MM.1S (cell line): ENCODE data around the gene ZNF334.

Source experiments
- DNase-seq: peaks from one replicate; pipeline ENCODE4 v3.0.0-alpha.2; 2015
- H2AFZ ChIP-seq: fragments of 300-600 bp; sonication (generic); 2 replicates; pipeline ENCODE4 v1.6.0; 2016; ENCODE audit warnings: antibody characterized with exemption, low read length
- H3F3A ChIP-seq: fragments of 300-600 bp; sonication (generic); 2 replicates; pipeline ENCODE4 v1.6.1; 2016; ENCODE audit warnings: mild to moderate bottlenecking, antibody characterized with exemption, low read length, moderate library complexity, mixed read lengths; ENCODE audit not compliant: insufficient read depth
- H3K27ac ChIP-seq: fragments of 300-600 bp; sonication (generic); 2 replicates; pipeline ENCODE4 v1.5.1; 2016; ENCODE audit warnings: mild to moderate bottlenecking, low read length
- H3K27me3 ChIP-seq: fragments of 300-600 bp; sonication (generic); replicated peaks from 2 replicates; pipeline ENCODE4 v1.6.0; 2016; ENCODE audit warnings: low read length; ENCODE audit not compliant: insufficient read depth
- H3K36me3 ChIP-seq: fragments of 300-600 bp; sonication (generic); replicated peaks from 2 replicates; pipeline ENCODE4 v1.6.1; 2016; ENCODE audit warnings: mild to moderate bottlenecking, low read length, mixed read lengths; ENCODE audit not compliant: insufficient read depth
- H3K4me1 ChIP-seq: fragments of 300-600 bp; sonication (generic); 2 replicates; pipeline ENCODE4 v1.6.1; 2016; ENCODE audit warnings: low read length, mixed read lengths
- H3K4me2 ChIP-seq: fragments of 300-600 bp; sonication (generic); 2 replicates; pipeline ENCODE4 v1.6.0; 2016; ENCODE audit warnings: low read depth, low read length
- H3K4me3 ChIP-seq: fragments of 300-600 bp; sonication (generic); 2 replicates; pipeline ENCODE4 v1.5.1; 2016; ENCODE audit warnings: low read length, mixed read lengths
- H3K79me2 ChIP-seq: fragments of 300-600 bp; sonication (generic); 2 replicates; pipeline ENCODE4 v1.6.1; 2016; ENCODE audit warnings: mixed run types, low read length, mixed read lengths
- H3K9ac ChIP-seq: fragments of 300-600 bp; sonication (generic); 2 replicates; pipeline ENCODE4 v1.6.1; 2016; ENCODE audit warnings: low read length, mixed read lengths
- H3K9me2 ChIP-seq: fragments of 300-600 bp; sonication (generic); replicated peaks from 2 replicates; pipeline ENCODE4 v1.6.1; 2016; ENCODE audit warnings: mild to moderate bottlenecking, low read length, mixed read lengths; ENCODE audit not compliant: insufficient read depth
- H3K9me3 ChIP-seq: fragments of 300-600 bp; sonication (generic); replicated peaks from 2 replicates; pipeline ENCODE4 v1.6.1; 2016; ENCODE audit warnings: mild to moderate bottlenecking, low read length, mixed read lengths; ENCODE audit not compliant: insufficient read depth
- H4K20me1 ChIP-seq: fragments of 300-600 bp; sonication (generic); 2 replicates; pipeline ENCODE4 v1.6.1; 2016; ENCODE audit warnings: mild to moderate bottlenecking, low read length, moderate library complexity, mixed read lengths; ENCODE audit not compliant: insufficient read depth
- EZH2 ChIP-seq: fragments of 300-600 bp; sonication (generic); optimal IDR thresholded peaks from 2 replicates; pipeline ENCODE3; 2017; ENCODE audit warnings: low read depth, mild to moderate bottlenecking, antibody characterized with exemption, low read length, mixed read lengths
- EZH2phosphoT487 ChIP-seq: fragments of 300-600 bp; sonication (generic); IDR thresholded peaks from 2 replicates; pipeline ENCODE4 v1.6.1; 2018; ENCODE audit warnings: antibody characterized with exemption, low read length
- TF ChIP-seq, protein P1 (sequence below): fragments of 300-600 bp; sonication (generic); IDR thresholded peaks from 2 replicates; pipeline ENCODE4 v1.5.1; 2016; ENCODE audit warnings: antibody characterized with exemption, low read length, mixed read lengths

ZNF334 gene

DNA sequence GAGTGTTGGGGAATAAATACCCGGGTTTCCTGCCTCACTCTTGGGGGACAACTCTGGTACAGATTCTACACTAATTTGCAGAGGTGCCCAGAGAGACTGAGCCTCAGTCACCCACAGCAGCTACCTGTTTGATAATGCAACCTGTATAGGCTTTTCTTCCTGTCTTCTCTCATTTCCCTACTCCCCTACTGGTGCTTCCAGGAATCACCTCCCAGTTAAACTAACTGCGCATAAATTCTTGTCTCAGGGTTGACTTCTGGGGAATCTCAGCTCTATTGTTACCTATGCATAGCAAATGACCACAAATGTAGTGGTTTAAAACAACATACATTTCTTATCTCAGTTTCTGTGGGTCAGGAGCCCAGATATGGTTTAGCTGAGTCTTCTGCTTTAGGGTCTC, 25.8 kb upstream of the ZNF334 start:
- Histone ChIP-seq H3K4me2 (no peak overlapping the region), H3K27me3 (no peaks in the 10 kb centered on the region), H3K4me1 (peaks cover 5% of the 10 kb centered on the region), H3K79me2 (no peaks in the 10 kb centered on the region), H3K27ac (no peak overlapping the region), H3K9ac (no peak overlapping the region), H3K36me3 (no peaks in the 10 kb centered on the region), H3K9me2 (no peaks in the 10 kb centered on the region), H4K20me1 (no peaks in the 10 kb centered on the region), H3K4me3 (no peak overlapping the region), H2AFZ (no peak overlapping the region), H3F3A (no peaks in the 10 kb centered on the region), H3K9me3 (no peaks in the 10 kb centered on the region)
- DNase-seq, result no peak
- TF ChIP-seq, protein P1, sequence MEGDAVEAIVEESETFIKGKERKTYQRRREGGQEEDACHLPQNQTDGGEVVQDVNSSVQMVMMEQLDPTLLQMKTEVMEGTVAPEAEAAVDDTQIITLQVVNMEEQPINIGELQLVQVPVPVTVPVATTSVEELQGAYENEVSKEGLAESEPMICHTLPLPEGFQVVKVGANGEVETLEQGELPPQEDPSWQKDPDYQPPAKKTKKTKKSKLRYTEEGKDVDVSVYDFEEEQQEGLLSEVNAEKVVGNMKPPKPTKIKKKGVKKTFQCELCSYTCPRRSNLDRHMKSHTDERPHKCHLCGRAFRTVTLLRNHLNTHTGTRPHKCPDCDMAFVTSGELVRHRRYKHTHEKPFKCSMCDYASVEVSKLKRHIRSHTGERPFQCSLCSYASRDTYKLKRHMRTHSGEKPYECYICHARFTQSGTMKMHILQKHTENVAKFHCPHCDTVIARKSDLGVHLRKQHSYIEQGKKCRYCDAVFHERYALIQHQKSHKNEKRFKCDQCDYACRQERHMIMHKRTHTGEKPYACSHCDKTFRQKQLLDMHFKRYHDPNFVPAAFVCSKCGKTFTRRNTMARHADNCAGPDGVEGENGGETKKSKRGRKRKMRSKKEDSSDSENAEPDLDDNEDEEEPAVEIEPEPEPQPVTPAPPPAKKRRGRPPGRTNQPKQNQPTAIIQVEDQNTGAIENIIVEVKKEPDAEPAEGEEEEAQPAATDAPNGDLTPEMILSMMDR, result no peak
- TF ChIP-seq EZH2 (no peak), EZH2phosphoT487 (no peak)

DNA sequence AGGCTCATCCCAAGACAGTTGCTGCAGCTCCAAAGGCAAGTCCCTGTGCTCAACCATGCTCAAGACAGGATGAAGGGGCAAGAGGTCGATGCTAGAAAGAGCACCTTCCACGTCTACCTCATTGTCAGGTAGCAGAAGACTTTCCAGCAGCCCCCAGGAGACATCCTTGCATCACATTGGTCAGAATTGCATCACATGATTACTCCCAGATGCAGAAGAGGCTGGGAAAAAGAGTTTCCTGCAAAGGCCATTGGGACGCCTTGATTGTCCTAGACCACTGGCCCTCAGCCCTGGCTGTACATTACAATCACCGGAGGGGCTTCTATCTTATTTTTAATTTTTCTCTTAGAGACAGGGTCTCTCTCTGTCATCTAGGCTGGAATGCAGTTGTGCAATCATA, 17.3 kb upstream of the ZNF334 start:
- Histone ChIP-seq H3K36me3 (no peaks in the 10 kb centered on the region), H3K9ac (no peak overlapping the region), H3K4me2 (no peak overlapping the region), H3K27me3 (no peaks in the 10 kb centered on the region), H3K9me2 (no peaks in the 10 kb centered on the region), H3F3A (no peaks in the 10 kb centered on the region), H4K20me1 (no peaks in the 10 kb centered on the region), H3K79me2 (no peaks in the 10 kb centered on the region), H3K4me3 (no peak overlapping the region), H3K4me1 (no peaks in the 10 kb centered on the region), H3K27ac (no peak overlapping the region), H2AFZ (no peak overlapping the region), H3K9me3 (no peaks in the 10 kb centered on the region)
- DNase-seq, result no peak
- no peak for TF ChIP-seq EZH2phosphoT487
- TF ChIP-seq, protein P1, result no peak
- no peak for TF ChIP-seq EZH2

DNA sequence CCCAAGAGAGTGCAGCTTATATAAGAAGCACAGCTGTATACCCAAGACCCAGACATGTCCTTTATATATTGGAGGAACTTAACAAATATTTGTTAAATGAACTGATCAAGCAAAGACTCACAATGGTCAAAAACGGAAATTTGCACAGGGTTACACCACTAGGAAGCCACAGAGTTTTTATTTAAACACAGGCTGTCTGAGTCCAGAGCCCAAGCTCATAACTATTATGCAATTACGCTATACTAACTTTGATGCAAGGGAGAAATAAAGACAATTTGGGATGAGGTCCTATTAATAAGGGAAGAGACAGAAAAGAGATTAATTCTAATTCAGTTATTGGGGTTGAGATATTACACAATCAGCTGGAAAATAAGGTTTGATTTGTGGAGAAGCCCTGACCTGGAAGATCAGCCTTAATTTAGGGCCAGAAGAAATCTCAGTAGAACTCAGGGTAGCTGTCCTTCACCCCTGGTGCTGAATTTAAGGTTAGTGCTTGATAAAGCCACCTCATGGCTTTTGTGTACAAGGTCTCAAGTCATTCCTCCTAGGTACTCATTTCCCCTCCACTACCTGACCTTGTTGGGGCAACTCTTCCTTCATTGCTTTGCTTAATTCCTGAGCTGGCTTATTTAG, 10.5 kb upstream of the ZNF334 start:
- no peaks in the 10 kb centered on the region for H3K79me2 ChIP-seq
- no peaks in the 10 kb centered on the region for H3K27me3 ChIP-seq
- H3K4me2 ChIP-seq, result no peak overlapping the region
- H4K20me1 ChIP-seq, result no peaks in the 10 kb centered on the region
- no peaks in the 10 kb centered on the region for H3F3A ChIP-seq
- TF ChIP-seq, protein P1, result no peak
- no peak for TF ChIP-seq EZH2
- no peak for TF ChIP-seq EZH2phosphoT487
- no peak overlapping the region for H3K27ac ChIP-seq
- no peaks in the 10 kb centered on the region for H3K36me3 ChIP-seq
- H3K4me3 ChIP-seq, result no peak overlapping the region
- no peak overlapping the region for H2AFZ ChIP-seq
- peaks cover 11% of the 10 kb centered on the region for H3K4me1 ChIP-seq
- H3K9me2 ChIP-seq, result no peaks in the 10 kb centered on the region
- peak; percentile 51 for DNase-seq
- H3K9me3 ChIP-seq, result no peaks in the 10 kb centered on the region
- H3K9ac ChIP-seq, result no peak overlapping the region
